CD4-positive, alpha-beta memory T cell (primary cell): ENCODE results near the gene CTF1. TPM values are rescaled to one million over a fixed set of nuclear protein-coding genes. Genes with fewer than 3 reads are reported as not detected.
A peak's percentile ranks its signal among the peaks of the same experiment; 100 is the strongest.

ENCODE experiments used
- CTCF ChIA-PET: fragments of 350-600 bp; sonication (Branson Sonifier 250); formaldehyde crosslinking; loops from one replicate; lab custom pipeline; 2021; ENCODE audit warnings: inconsistent platforms; ENCODE audit not compliant: partially characterized antibody; lab: Charles Lee
- POLR2A ChIA-PET: fragments of 350-600 bp; sonication (Branson Sonifier 250); formaldehyde crosslinking; loops from one replicate; lab custom pipeline; 2021; ENCODE audit not compliant: partially characterized antibody; lab: Charles Lee
- DNase-seq, 5 donors: peaks; one replicate each; pipeline versions ENCODE4 v3.0.0 to v3.0.0-alpha.2; 2020 to 2022; ENCODE audit warnings: mixed read lengths in 1 of 5
- H3K27ac ChIP-seq: one replicate; pipeline ENCODE4 v1.7.0; 2013; ENCODE audit warnings: low read depth, low read length
- H3K27me3 ChIP-seq: 2 replicates; pipeline ENCODE4 v1.7.0; 2013; ENCODE audit warnings: mild to moderate bottlenecking, low read length, moderate library complexity; ENCODE audit not compliant: insufficient read depth
- H3K36me3 ChIP-seq: 2 replicates; pipeline ENCODE4 v1.7.0; 2013; ENCODE audit warnings: mild to moderate bottlenecking, low read length, moderate library complexity; ENCODE audit not compliant: insufficient read depth
- H3K4me1 ChIP-seq: 2 replicates; pipeline ENCODE4 v1.7.0; 2013; ENCODE audit warnings: mild to moderate bottlenecking, low read length, moderate library complexity; ENCODE audit not compliant: insufficient read depth
- H3K4me3 ChIP-seq, 2 donors: one replicate each; pipeline ENCODE4 v1.7.0; 2013; ENCODE audit warnings: low read length in 2 of 2, mild to moderate bottlenecking in 1 of 2
- H3K9me3 ChIP-seq, 2 donors: one replicate each; pipeline ENCODE4 v1.7.0; 2013; ENCODE audit warnings: low read length in 2 of 2, control low read depth in 1 of 2; ENCODE audit not compliant: control insufficient read depth in 1 of 2
- H3K27ac Mint-ChIP-seq, 7 donors: one replicate each; pipeline ENCODE4 v1.8.0; 2020 to 2021; ENCODE audit warnings: mixed read lengths in 7 of 7, mild to moderate bottlenecking in 6 of 7, inconsistent platforms in 3 of 7, moderate library complexity in 3 of 7
- H3K27me3 Mint-ChIP-seq, 2 donors: one replicate each; pipeline ENCODE4 v1.8.0; 2020 to 2021; ENCODE audit warnings: mixed read lengths in 2 of 2
- H3K36me3 Mint-ChIP-seq, 2 donors: one replicate each; pipeline ENCODE4 v1.8.0; 2020 to 2021; ENCODE audit warnings: mixed read lengths in 2 of 2, inconsistent platforms in 1 of 2, mild to moderate bottlenecking in 1 of 2
- H3K4me1 Mint-ChIP-seq, 4 donors: one replicate each; pipeline ENCODE4 v1.8.0; 2020 to 2021; ENCODE audit warnings: mixed read lengths in 4 of 4, mild to moderate bottlenecking in 1 of 4
- H3K4me3 Mint-ChIP-seq, 8 donors: one replicate each; pipeline ENCODE4 v1.8.0; 2020 to 2021; ENCODE audit warnings: mixed read lengths in 8 of 8, mild to moderate bottlenecking in 7 of 8, moderate library complexity in 6 of 8, inconsistent platforms in 3 of 8
- H3K9me3 Mint-ChIP-seq, 8 donors: one replicate each; pipeline ENCODE4 v1.8.0; 2020 to 2021; ENCODE audit warnings: mixed read lengths in 8 of 8, mild to moderate bottlenecking in 5 of 8, inconsistent platforms in 3 of 8, moderate library complexity in 1 of 8
- intact Hi-C: fragments of 100-400 bp; cut with micrococcal nuclease; formaldehyde crosslinking; loops from one replicate; pipeline ENCODE4 v1.15.1; 2023
- polyA plus RNA-seq, 2 donors: library from polyadenylated mRNA; unstranded; fragments of 300-500 nt; fragmentation: Illumina TruSeq; gene quantifications; one replicate each; pipeline ENCODE4 v1.2.3, GENCODE V29; 2021
- total RNA-seq, 2 experiments: library from RNA; stranded (reverse); gene quantifications; one replicate each; pipeline ENCODE4 v1.2.3, GENCODE V29; 2021

CTF1 gene
- total and polyA plus RNA-seq, 4 experiments from 2014 or later = 0.19 to 0.26 TPM; not detected in 2

GRCh38 chr16:30904114-30904780 lies 7.8 kb downstream of the CTF1 start:
- H3K36me3 Mint-ChIP-seq = peaks cover 0 to 3% of the 10 kb centered on the region in 2 donors
- no peak overlapping the region for H3K27ac ChIP-seq
- H3K4me1 ChIP-seq = peaks cover 48% of the 10 kb centered on the region
- no peaks in the 10 kb centered on the region for H3K9me3 ChIP-seq
- H3K4me3 Mint-ChIP-seq = peak overlapping the region in 1 of 8 donors; percentile 44
- peaks cover 28 to 54% (median 38%) of the 10 kb centered on the region in 4 donors for H3K4me1 Mint-ChIP-seq
- ChIA-PET CTCF (interaction anchor here (1.0 to 1.5 kb wide), 4 partner anchors 14 to 62 kb away, joined by 3 to 7 read pairs (median 5); no protein-coding TSS in a partner anchor), POLR2A (interaction anchor here (1.5 to 10.9 kb wide), 2 partner anchors 28 to 60 kb away, joined by 4 to 177 read pairs; no protein-coding TSS in a partner anchor)
- intact Hi-C loops = no loop called here
- no peaks in the 10 kb centered on the region for H3K9me3 Mint-ChIP-seq
- H3K4me3 ChIP-seq = no peak overlapping the region
- H3K36me3 ChIP-seq = no peaks in the 10 kb centered on the region
- DNase-seq = no peak
- no peaks in the 10 kb centered on the region for H3K27me3 ChIP-seq
- H3K27ac Mint-ChIP-seq = peak overlapping the region in 6 of 7 donors; percentile 56 to 98 (median 87)
- H3K27me3 Mint-ChIP-seq = no peaks in the 10 kb centered on the region

DNA sequence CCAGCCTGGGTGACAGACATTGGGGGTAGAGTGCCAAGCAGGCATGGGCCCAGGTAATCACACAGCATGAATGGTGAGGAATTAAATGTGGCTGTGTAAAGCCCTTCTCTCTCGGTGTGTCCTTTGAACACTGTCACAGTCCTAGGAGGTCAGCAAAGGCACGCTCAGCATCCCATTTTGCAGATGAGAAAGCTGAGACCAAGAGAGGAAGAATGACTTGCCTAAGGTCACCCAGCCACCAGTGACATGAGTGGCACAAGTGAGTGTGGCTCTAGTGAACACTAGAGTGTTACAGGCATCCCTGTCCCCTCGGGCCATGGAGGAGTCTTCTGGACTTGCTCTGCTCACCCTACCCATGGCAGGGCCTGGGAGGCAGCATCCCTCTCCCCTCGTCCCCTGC lies 10.7 kb downstream of the CTF1 start:
- peak overlapping the region in 1 of 7 donors; percentile 52 for H3K27ac Mint-ChIP-seq
- Histone ChIP-seq H3K4me1 (peaks cover 37% of the 10 kb centered on the region), H3K9me3 (no peaks in the 10 kb centered on the region), H3K27me3 (no peaks in the 10 kb centered on the region), H3K4me3 (no peak overlapping the region), H3K36me3 (no peaks in the 10 kb centered on the region), H3K27ac (no peak overlapping the region)
- no peaks in the 10 kb centered on the region for H3K9me3 Mint-ChIP-seq
- no peaks in the 10 kb centered on the region for H3K27me3 Mint-ChIP-seq
- POLR2A ChIA-PET = interaction anchor here (0.6 kb wide), 1 partner anchor 31 kb away, joined by 3 read pairs; no protein-coding TSS in a partner anchor
- H3K36me3 Mint-ChIP-seq = peaks cover 0 to 3% of the 10 kb centered on the region in 2 donors
- no peak for DNase-seq
- H3K4me3 Mint-ChIP-seq = no peak overlapping the region
- H3K4me1 Mint-ChIP-seq = peaks cover 21 to 44% (median 29%) of the 10 kb centered on the region in 4 donors
- intact Hi-C loops = no loop called here
- CTCF ChIA-PET = interaction anchor here (0.6 to 2.2 kb wide), 3 partner anchors 9 to 62 kb away, joined by 3 to 14 read pairs (median 4); no protein-coding TSS in a partner anchor

DNA sequence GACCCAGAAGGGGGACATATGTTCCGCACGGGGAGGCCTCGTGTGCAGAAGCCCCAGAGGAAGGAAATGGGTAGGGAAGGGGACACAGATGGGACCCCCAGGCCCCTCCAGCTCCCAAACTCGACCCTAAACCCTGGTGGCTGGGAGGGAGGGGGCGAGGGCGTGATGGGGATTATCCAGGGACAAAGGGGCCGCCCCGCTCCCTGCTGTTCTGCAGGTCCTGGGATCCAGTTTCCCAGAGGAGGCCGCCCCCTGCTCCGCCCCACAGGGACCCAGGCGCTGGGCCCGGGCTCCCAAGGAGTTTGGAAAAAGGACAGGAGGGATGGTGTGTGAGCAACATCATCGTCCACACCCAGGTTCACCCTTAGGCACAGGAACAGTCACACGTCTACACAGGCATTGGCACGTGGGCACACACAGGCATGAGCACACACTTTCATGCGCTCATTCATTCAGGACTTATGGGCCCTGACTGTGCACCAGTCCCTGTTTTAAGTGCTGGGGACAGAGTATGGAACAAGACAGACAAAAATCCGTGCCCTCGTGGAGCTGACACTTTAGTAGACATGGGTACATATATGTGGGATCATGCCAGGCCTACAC lies 14.1 kb downstream of the CTF1 start:
- Mint-ChIP-seq H3K36me3 (no peaks in the 10 kb centered on the region), H3K27ac (no peak overlapping the region), H3K9me3 (no peaks in the 10 kb centered on the region), H3K4me1 (peaks cover 8 to 18% (median 13%) of the 10 kb centered on the region in 4 donors), H3K4me3 (no peak overlapping the region), H3K27me3 (no peaks in the 10 kb centered on the region)
- H3K9me3 ChIP-seq = no peaks in the 10 kb centered on the region
- H3K27ac ChIP-seq = no peak overlapping the region
- no peak for DNase-seq
- H3K27me3 ChIP-seq = no peaks in the 10 kb centered on the region
- no peaks in the 10 kb centered on the region for H3K36me3 ChIP-seq
- POLR2A ChIA-PET = no interaction called here
- H3K4me1 ChIP-seq = peaks cover 14% of the 10 kb centered on the region
- CTCF ChIA-PET = interaction anchor here (1.6 kb wide), 1 partner anchor 9 kb away, joined by 5 read pairs; no protein-coding TSS in a partner anchor
- intact Hi-C loops = no loop called here
- no peak overlapping the region for H3K4me3 ChIP-seq

- H3K27ac ChIP-seq = no peak overlapping the region
- intact Hi-C loops = no loop called here
- H3K9me3 Mint-ChIP-seq = no peaks in the 10 kb centered on the region
Observed at GRCh38 chr16:30912794-30913412, 16.5 kb downstream of the CTF1 start.

DNA sequence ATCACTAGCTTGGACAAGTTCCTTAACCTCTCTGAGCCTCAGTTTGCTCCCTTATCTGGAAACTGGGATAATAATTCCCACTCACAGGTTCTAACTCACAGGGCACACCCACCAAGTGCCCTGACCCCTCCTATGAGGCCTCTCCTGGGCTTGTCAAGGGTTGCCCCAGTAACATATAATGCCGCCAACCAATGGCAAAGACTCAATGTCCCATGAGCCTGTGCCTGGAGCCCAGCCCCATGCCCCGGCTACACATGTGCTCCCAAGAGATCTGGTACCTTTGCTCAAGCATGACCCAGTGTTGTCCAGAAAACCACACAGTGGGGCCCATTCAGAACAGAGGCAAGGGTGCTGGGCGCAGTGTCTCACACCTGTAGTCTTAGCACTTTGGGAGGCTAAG lies 18.4 kb downstream of the CTF1 start:
- Mint-ChIP-seq H3K27ac (no peak overlapping the region), H3K9me3 (no peaks in the 10 kb centered on the region), H3K36me3 (no peaks in the 10 kb centered on the region), H3K4me3 (no peak overlapping the region), H3K4me1 (no peaks in the 10 kb centered on the region), H3K27me3 (no peaks in the 10 kb centered on the region)
- ChIA-PET CTCF (interaction anchor here (1.5 to 2.5 kb wide), 2 partner anchors 12 to 70 kb away, joined by 4 to 12 read pairs; no protein-coding TSS in a partner anchor), POLR2A (no interaction called here)
- Histone ChIP-seq H3K4me3 (no peak overlapping the region), H3K27ac (no peak overlapping the region), H3K36me3 (no peaks in the 10 kb centered on the region), H3K27me3 (no peaks in the 10 kb centered on the region), H3K4me1 (no peaks in the 10 kb centered on the region), H3K9me3 (no peaks in the 10 kb centered on the region)
- no peak for DNase-seq
- intact Hi-C loops = no loop called here

More at GRCh38 chr16:30912794-30913412, 16.5 kb downstream of the CTF1 start:
- Histone ChIP-seq H3K27me3 (no peaks in the 10 kb centered on the region), H3K4me1 (peaks cover 4% of the 10 kb centered on the region), H3K9me3 (no peaks in the 10 kb centered on the region), H3K4me3 (no peak overlapping the region), H3K36me3 (no peaks in the 10 kb centered on the region)
- DNase-seq = no peak
- CTCF ChIA-PET = interaction anchor here (0.9 to 1.3 kb wide), 2 partner anchors 10 to 68 kb away, joined by 5 read pairs; no protein-coding TSS in a partner anchor
- POLR2A ChIA-PET = interaction anchor here (0.9 kb wide), 1 partner anchor 73 kb away, joined by 6 read pairs; no protein-coding TSS in a partner anchor
- no peak overlapping the region for H3K27ac Mint-ChIP-seq
- no peaks in the 10 kb centered on the region for H3K27me3 Mint-ChIP-seq
- no peak overlapping the region for H3K4me3 Mint-ChIP-seq
- H3K4me1 Mint-ChIP-seq = peaks cover 2 to 4% (median 2%) of the 10 kb centered on the region in 4 donors
- no peaks in the 10 kb centered on the region for H3K36me3 Mint-ChIP-seq

DNA sequence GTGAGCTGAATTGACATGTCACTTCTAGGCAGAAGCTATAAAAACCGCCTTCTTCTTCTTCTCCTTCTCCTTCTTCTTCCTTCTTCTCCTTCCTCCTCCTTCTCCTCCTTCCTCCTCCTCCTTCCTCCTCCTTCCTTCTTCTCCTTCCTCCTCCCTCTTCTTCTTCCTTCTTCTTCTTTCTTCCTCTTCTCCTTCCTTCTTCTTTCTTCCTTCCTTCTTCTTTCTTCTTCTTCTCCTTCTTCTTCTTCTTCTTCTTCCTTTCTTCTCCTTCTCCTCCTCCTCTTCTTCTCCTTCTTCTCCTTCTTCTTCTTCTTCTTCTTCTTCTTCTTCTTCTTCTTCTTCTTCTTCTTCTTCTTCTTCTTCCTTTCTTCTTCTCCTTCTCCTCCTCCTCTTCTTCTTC lies 22.2 kb downstream of the CTF1 start:
- Histone ChIP-seq H3K27ac (no peak overlapping the region), H3K4me1 (peaks cover 3% of the 10 kb centered on the region), H3K36me3 (no peaks in the 10 kb centered on the region), H3K4me3 (no peak overlapping the region), H3K9me3 (no peaks in the 10 kb centered on the region), H3K27me3 (no peaks in the 10 kb centered on the region)
- Mint-ChIP-seq H3K27me3 (no peaks in the 10 kb centered on the region), H3K4me1 (peaks cover 2 to 19% (median 7%) of the 10 kb centered on the region in 4 donors), H3K27ac (no peak overlapping the region), H3K9me3 (peaks cover 0 to 2% (median 0%) of the 10 kb centered on the region in 8 donors), H3K4me3 (no peak overlapping the region), H3K36me3 (peaks cover 0 to 8% of the 10 kb centered on the region in 2 donors)
- POLR2A ChIA-PET = no interaction called here
- intact Hi-C loops = no loop called here
- no peak for DNase-seq
- CTCF ChIA-PET = interaction anchor here (1.6 to 4.7 kb wide), 2 partner anchors 14 to 74 kb away, joined by 3 to 80 read pairs; no protein-coding TSS in a partner anchor
